HG03354 (cell line): Measurements from ENCODE around the gene NUTF2.
"Not testable (repeated sequence)": the region's sequence is repeated elsewhere in the genome, so short reads cannot be mapped to it uniquely, and the experiment has no call there.

Experiments used
- ATAC-seq: cut with Tn5 transposase; IDR thresholded peaks from one replicate; pipeline ENCODE4 v1.9.1; 2021; ENCODE audit warnings: mild to moderate bottlenecking; ENCODE audit not compliant: unreplicated experiment, poor library complexity, severe bottlenecking

NUTF2 gene

GRCh38 chr16:67860589-67861398 is 14.1 kb downstream of the NUTF2 start:
- no peak for ATAC-seq

DNA sequence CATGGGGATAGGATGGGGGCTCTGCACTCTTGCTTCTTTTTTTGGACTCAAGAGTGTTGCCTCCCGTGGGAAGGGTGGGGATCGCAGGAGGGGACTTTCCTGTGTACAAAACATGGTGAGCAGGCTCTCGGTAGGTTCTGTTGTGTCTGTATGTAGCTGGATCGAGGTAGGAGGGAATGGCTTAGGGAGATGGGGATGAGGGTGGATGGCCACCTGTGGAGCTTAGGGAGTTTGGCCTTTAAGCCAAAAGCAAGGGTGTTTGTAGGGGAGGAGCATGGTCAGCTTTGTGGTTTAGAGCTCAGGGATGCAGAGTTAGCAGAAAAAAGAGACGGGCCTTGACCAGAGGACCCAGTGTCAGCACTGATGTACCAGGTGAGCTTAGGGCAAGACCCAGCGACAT is 15.1 kb downstream of the NUTF2 start:
- no peak for ATAC-seq

DNA sequence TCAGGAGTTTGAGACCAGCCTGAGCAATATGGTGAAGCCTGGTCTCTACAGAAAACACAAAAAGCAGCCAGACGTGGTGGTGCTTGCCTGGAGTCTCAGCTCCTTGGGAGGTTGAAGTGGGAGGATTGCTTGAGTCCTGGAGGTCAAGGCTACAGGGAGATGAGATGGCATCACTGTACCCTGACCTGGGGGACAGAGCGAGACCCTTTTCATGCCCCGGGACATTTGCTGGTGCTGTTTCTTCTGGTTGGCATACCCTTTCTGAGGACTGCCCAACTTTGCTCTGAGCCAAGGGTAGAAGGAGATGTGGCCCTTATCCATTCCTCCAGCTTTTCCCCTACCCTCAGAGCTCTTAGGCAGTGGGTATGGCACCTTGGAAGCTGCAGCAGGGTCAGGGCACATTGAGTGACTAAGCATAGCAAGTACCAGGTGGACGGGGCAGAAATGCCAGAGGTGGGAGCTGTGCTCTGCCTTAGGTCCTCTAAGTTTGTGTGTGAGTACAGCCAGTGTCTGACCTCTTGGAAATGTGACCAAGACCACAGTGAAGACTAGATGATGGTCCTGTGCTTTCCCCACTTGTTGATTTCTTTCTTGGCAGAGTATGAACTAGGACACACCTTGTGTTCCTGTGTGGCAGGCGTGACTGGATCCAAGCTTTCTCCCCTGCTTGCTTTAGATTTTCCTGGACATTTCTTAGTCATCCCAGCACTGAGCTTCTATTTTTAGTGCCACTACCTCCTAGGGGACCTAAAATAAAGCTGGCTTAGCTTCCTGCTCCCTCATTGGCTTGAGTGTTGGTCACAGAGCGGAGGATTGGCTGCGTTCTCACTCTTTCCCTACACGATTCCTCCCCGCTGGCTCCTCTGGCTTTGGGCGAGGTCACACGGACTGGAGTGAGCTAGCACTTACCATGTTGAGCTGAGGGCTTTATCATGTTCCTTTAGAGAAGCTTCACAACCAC is 16.2 kb downstream of the NUTF2 start:
- ATAC-seq, result no peak

DNA sequence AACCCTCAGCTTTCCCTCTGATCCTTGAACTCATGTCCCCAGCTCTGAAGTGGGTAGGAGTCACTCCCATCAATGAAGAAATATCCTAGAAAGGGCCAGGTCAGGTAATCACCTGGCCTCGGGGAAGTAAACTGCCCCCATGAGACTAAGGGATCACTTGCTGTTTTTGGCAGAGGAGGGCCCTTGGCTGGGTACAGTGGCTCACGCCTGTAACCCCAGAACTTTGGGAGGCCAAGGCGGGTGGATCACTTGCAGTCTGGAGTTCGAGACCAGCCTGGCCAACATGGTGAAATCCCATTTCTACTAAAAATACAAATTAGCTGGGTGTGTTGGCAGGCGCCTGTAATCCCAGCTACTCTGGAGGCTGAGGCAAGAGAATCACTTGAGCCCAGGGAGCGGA is 17.3 kb downstream of the NUTF2 start:
- not testable (repeated sequence) for ATAC-seq

- no peak for ATAC-seq
Measured at GRCh38 chr16:67864594-67864993, 17.9 kb downstream of the NUTF2 start.

DNA sequence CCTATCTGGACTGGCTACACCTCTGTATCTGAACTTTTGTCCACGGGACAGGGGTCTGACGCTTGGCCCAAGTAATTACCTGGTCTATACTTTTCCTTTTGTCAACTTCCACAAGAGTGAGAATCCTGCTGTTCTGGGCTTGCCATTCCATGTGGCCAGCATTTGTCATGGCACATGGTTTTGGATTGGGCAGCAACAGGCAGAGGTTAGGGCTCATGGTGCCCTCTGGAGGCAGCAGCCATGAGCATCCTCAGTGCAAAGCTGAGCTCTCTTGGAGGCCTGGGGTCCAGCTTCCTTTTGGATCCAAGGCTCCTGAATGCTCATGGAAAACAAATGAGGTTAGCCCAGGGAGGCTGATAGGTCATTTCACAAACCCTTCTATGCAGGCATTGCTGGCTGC is 18.6 kb downstream of the NUTF2 start:
- ATAC-seq, result no peak

GRCh38 chr16:67868290-67868689 is 21.6 kb downstream of the NUTF2 start:
- ATAC-seq, result no peak

- ATAC-seq, result no peak
Measured at GRCh38 chr16:67869653-67870052, 22.9 kb downstream of the NUTF2 start.

DNA sequence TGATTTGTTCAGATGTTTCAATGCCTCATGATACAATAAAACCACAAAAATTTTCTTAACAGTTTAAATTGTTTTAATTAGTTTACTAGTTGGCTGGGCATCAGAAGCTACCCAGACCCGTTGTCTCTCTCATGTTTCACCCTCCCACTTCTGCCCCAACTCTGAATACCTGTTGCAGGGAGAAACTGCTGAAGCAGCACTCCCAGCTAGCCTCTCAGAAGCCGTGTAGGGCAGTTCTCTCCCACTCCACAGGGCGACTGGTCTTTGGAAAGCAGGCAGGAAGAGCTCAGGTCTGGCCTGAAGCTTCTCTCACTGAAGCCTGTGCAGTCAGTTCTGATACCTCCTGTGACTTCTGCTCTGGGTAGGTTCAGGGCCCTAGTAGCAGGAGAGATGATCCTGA is 24.5 kb downstream of the NUTF2 start:
- no peak for ATAC-seq

GRCh38 chr16:67872131-67872630 is 25.4 kb downstream of the NUTF2 start:
- no peak for ATAC-seq

- ATAC-seq, result peak; percentile 78
Measured at GRCh38 chr16:67872631-67873434, 26.1 kb downstream of the NUTF2 start, which contains the start of gene EDC4. TSS of gene EDC4 (plus strand) at chr16:67873052. CDS start at chr16:67873262, 210 bp downstream.

DNA sequence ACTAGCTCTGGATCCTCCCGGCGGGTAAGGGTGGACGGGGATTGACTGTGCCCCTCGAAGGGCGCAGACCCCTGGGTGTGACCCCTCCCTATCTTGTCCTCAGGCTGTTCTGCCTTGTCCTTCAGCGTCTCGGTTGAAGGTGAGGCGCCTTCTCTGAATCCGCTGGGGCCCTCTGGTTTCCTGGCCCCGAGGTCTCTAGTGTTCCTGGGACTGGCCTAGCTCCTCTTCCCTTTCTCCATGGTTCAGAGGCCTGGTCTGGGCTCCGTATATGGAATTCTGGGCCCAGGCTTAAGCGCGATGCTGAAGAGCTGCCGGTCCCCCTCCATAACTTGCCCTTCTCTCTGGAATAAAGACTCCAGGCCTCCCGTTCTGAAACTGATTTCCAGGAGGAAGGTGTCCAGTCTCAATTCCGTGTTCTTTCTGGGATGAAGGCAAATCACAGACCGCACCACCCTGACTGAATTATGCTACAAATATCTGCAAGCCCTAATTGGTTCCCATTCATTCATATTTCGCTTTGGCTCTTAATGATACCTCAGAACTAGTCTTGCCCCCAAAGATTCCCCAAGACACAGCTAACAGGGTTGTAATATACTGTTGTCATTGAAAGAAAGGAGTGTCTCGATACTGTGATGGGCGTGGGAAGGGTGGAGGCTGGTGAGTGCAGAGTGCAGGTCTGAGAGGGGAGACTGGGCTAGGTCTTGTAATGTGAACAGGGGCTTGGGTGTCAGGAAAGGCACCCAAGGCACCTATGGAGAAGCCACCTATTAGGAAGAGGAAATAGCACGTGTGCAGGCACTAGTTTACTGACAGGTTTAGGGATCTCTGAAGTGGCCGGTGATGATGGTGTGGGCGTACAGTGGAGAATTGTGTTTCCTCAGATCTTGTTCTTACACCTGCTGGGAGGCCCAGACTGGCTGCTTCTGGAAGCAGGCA is 27.0 kb downstream of the NUTF2 start:
- no peak for ATAC-seq

DNA sequence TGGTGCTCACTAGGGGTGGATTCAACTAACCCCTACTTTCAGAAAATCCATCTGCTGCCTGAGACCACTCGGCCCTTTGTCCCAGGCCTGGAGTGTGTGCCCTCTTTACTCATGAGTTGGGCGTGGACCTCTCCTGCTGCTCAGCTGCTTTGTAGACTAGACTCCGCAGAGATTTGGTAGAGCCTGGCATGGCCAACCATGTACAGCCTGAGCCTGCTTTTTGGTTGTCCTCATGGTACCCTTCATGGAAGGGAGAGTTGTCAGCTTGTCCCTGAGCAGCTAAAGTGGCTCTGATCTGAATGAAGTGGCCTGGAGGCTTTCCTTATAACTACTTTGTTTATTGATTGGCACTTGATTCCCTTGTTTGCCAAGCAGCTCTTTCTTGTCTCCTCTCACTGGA is 27.6 kb downstream of the NUTF2 start:
- ATAC-seq, result no peak

DNA sequence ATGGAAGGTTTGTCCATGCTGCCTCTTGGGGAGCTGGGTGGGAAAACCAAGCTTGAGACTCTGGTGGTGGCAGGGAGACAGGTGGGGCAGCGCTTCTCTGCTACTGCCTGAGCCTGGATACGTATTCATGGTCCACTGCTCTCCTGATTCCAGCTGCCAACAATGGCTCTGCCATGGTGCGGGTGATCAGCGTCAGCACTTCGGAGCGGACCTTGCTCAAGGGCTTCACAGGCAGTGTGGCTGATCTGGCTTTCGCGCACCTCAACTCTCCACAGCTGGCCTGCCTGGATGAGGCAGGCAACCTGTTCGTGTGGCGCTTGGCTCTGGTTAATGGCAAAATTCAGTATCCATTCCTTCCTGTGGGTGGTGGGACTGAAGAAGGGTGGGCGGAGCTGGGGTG is 30.3 kb downstream of the NUTF2 start:
- no peak for ATAC-seq

GRCh38 chr16:67878232-67878631 is 31.5 kb downstream of the NUTF2 start:
- ATAC-seq, result no peak

- no peak for ATAC-seq
Measured at GRCh38 chr16:67878846-67879245, 32.1 kb downstream of the NUTF2 start.

DNA sequence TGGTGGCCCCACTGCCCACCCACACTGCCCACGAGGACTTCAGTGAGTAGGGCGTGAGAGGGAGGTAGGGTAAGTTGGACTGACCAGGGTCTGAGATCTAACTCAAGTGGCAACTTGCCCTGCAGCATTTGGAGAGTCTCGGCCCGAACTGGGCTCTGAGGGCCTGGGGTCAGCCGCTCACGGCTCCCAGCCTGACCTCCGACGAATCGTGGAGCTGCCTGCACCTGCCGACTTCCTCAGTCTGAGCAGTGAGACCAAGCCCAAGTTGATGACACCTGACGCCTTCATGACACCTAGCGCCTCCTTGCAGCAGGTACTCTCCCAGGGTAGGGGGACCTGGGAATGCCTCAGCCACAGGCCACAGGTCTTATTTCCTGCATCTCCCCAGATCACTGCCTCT is 32.7 kb downstream of the NUTF2 start:
- ATAC-seq, result no peak

GRCh38 chr16:67879936-67880335 is 33.2 kb downstream of the NUTF2 start:
- ATAC-seq, result no peak

- ATAC-seq, result no peak
Measured at GRCh38 chr16:67880584-67880983, 33.9 kb downstream of the NUTF2 start.
